Measurements from ENCODE around the gene ZMIZ1.

ZMIZ1 gene, protein sequence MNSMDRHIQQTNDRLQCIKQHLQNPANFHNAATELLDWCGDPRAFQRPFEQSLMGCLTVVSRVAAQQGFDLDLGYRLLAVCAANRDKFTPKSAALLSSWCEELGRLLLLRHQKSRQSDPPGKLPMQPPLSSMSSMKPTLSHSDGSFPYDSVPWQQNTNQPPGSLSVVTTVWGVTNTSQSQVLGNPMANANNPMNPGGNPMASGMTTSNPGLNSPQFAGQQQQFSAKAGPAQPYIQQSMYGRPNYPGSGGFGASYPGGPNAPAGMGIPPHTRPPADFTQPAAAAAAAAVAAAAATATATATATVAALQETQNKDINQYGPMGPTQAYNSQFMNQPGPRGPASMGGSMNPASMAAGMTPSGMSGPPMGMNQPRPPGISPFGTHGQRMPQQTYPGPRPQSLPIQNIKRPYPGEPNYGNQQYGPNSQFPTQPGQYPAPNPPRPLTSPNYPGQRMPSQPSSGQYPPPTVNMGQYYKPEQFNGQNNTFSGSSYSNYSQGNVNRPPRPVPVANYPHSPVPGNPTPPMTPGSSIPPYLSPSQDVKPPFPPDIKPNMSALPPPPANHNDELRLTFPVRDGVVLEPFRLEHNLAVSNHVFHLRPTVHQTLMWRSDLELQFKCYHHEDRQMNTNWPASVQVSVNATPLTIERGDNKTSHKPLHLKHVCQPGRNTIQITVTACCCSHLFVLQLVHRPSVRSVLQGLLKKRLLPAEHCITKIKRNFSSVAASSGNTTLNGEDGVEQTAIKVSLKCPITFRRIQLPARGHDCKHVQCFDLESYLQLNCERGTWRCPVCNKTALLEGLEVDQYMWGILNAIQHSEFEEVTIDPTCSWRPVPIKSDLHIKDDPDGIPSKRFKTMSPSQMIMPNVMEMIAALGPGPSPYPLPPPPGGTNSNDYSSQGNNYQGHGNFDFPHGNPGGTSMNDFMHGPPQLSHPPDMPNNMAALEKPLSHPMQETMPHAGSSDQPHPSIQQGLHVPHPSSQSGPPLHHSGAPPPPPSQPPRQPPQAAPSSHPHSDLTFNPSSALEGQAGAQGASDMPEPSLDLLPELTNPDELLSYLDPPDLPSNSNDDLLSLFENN

GRCh38 chr10:79068562-79069324, at the start of gene ZMIZ1:
TSS of gene ZMIZ1 (plus strand) at chr10:79068966. CDS start at chr10:79201633, 132,667 bp downstream.
- DNase-seq (ENCODE audit: low read depth): peak; percentile 91

DNA sequence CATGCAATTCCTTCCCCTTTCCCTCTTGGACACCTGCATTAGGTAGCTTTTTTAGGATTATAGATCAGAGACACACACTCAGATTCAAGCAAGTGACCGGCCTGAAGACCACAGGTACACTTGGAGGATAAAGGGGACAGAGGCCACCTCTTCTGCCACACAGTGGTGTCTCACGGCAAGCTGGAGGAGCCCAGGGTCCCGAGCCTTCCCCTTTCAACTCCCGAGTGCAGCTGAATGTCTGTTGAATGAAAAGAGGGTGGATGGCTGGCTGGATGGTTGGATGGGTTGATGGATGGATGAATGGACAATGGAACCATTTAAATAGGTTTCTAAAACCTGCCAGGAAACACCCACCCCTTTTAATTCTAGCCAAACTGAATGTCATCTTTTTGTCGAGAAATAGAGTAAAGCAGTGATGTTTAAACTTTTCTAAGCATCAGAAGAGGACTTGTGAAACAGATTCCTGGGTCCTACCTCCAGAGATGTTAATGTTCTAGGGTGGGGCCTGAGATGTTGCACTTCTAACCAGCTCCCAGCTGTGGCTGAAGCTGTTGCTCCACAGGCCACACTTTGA, 49.2 kb upstream of the ZMIZ1 start:
- DNase-seq (ENCODE audit: low read depth): no peak

DNA sequence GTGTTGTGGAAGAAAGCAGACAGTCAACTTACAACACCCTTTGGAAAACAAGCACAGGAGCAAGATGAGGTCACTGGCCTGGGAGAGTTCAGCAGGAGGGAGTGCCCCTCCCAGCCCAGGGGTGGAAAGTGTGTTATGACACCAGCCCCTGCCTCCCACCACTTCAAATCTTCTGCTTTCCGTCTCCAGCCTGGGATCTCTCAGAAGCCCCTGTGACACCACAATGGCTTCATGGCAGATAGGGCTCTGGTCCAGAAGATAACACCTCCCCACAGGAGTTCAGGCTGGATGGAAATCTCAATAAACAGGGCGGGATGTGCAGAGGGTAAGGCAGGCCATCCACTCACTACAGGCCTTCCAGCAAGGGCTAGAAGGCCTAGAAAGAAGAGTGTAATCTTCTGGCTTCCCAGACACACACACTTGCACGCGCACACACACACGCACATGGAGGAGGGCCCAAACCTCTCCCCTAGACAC, 48.7 kb upstream of the ZMIZ1 start:
- peak; percentile 98 for DNase-seq (ENCODE audit: low read depth)

DNA sequence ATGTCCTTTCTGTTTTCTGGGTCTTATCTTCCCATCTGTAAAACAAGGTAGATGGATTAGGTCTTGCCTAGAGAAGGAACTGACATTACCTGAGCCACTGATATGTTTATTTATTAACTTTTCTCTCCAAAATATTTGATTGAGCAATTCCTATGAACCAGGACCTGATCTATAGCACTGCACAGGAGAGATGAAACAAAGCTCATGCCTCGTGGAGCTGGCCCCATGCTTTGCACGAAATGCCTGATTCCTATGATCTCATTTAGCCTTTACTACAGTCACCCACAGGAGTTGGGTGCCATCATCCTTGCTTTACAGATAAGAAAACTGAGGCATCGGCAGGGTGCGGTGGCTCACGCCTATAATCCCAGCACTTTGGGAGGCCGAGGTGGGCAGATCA, 48.2 kb upstream of the ZMIZ1 start:
- no peak for DNase-seq (ENCODE audit: low read depth)

- DNase-seq (ENCODE audit: low read depth): no peak
These were observed 47.3 kb upstream of the ZMIZ1 start for GRCh38 chr10:79021331-79021907.

- DNase-seq (ENCODE audit: low read depth): peak; percentile 82
These were observed 46.7 kb upstream of the ZMIZ1 start for GRCh38 chr10:79021948-79022499.

DNA sequence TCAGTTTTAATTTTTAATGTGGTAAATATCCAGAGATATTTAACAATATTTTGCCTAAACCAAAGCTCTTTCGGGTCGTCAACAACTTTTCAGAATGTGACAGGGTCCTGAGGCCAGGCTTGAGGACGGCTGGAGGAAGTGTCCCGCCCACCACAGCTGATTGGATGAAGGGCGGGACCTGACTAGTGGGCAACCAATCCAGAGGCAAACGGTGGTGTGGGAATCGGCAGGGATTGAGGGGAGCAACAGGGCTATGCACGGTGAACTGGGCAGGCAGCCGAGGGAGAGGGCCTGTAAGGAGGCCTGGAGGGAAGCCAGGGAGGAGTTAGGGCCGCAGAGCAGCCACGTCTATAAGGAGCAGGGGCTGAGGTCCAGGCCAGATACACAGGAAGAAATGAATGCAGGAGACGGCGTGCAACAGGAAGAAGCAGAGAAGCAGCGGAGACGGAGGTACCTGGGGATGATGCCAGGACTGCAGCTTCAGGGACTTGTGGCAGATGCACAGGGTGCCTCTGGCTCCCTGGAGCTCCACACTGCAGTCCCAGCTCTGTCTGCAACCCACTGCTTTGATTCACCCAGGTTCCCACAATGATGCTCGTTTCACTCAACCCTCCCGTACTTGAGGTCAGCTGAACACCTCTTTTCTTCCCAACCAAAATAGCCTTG, 46.1 kb upstream of the ZMIZ1 start:
- DNase-seq (ENCODE audit: low read depth): peak; percentile 65

DNA sequence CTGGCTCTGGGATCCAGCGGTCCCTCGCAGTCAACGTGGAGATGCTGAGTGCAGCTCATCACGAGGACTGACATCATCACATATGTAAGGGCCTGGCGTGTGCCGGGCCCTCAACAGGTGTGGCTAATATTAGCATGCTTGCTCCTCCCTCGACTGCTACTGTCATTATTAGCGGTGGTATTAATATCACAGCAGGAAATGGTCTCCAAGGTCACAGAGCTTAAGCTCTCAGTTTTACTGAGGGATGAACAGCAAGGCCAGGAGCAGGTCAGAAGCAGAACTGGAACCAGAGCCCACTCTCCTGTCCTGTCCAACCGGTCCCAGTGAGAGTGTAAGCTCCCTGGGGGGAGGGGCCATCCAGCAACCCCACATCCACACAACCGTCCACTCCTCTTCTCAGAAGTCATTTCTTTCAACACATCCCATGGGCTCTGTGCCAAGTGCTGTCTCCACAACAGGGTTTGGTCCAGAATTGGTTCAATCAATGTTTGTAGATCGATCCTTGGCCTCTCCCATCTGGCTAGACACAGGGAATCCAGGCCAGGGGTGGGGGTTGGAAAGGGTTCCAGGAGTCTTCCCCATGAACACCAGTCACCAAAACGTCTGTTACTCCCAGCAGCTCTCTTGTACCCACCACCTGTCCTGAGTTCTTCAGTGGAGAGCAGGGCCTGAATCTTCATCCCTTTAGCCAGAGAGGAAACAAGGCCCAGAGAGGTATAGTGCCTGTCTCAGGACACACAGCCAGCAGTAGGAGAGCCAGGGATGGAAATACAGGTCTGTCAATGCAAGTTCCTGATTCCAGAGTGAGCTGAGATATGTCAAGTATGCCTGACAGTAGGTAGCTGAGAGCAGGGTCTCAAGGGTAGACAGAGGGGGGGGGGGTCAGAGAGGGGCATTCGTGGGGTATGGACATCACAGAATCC, 45.3 kb upstream of the ZMIZ1 start:
- DNase-seq (ENCODE audit: low read depth): no peak

GRCh38 chr10:79024296-79024695, 44.5 kb upstream of the ZMIZ1 start:
- DNase-seq (ENCODE audit: low read depth): no peak

GRCh38 chr10:79024720-79025198, 44.0 kb upstream of the ZMIZ1 start:
- DNase-seq (ENCODE audit: low read depth): no peak

- DNase-seq (ENCODE audit: low read depth): no peak
These were observed 43.5 kb upstream of the ZMIZ1 start for GRCh38 chr10:79025199-79025832.

DNA sequence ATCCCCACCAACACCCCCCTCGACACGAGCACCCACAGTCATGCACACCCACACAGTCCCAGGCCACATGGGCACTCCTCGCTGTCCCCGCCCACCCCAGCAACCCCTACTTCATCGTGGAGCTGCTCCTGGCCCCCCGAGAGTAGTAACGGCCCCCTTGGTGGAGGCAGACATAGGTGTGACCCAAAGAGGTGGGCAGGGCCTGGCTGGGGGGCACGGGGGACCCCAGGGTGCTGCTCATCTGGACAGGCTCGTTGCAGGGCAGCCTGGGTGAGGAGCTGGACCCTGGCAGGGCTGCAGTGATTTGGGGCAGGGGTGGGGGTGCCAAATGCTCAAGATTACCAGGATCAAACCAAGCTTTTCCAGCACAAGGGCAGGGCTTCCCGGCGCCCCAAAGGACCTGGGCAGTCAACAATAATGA, 42.4 kb upstream of the ZMIZ1 start:
- DNase-seq (ENCODE audit: low read depth): no peak

DNA sequence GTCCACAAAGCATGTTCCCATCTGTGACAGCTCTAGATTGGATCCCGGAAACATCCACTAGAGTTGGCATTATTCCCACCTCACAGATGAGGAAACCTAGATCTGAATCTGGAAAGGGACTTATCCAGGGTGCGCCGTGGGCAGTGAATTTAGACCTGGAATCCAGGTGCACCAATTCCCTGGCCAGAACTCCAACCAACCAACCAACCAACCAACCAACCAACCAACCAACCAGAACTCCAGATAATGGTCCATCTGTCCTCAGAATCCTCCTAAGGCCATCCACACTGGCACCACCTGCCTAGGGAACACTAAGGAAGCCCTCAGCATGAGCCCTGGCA, 42.0 kb upstream of the ZMIZ1 start:
- no peak for DNase-seq (ENCODE audit: low read depth)

DNA sequence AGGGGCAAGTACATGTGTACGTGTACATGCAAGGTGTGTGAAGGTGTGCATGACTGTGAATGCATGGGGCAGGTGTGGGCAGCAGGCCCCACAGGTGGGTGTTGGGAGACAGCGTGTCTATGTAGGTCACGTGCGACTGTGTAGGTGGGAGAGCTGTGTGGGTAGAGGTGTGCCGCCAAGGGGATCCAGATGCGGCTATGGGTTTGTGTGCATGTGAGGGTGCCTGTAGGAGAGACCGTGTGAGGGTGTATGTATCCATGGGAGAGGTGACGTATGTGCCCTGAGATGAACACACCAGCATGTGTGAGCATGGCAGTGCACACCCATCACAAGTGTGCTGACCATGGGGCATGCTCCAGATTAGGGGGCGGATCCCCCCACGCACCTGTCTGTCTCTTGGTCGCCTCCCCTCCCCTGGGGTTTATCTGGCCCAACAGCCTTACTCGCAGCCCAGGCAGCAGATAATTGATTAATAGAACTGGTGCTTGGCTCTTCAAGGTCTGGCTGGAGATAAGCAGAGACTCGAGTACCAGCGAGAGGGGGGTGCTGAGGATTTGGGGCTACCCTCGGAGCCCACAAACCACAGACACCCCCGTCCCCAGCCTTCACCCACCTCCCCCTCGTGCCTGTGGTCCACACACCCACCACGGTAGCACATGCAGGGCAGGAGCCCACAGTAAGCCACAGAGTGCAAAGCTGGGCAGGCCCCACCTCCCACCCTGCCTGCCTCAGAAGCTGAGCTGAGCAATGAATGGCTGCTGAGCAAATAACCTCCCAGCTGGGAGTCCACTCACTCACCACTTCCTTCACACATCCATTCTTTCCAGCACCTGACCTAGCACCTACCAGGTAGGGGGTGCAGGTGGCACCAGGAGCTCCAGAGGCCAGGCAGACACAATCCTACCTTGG, 41.4 kb upstream of the ZMIZ1 start:
- peak; percentile 85 for DNase-seq (ENCODE audit: low read depth)

GRCh38 chr10:79028056-79028430, 40.7 kb upstream of the ZMIZ1 start:
- DNase-seq (ENCODE audit: low read depth): no peak

- no peak for DNase-seq (ENCODE audit: low read depth)
These were observed 40.2 kb upstream of the ZMIZ1 start for GRCh38 chr10:79028451-79029010.

Data from amniotic epithelial cell (primary cell).